GM13976 (cell line): ENCODE data around the gene USH2A.
"Not testable (repeated sequence)": the region's sequence is repeated elsewhere in the genome, so short reads cannot be mapped to it uniquely, and the experiment has no call there.

Experiments
- DNase-seq: peaks from one replicate; pipeline ENCODE4 v3.0.0; 2012; ENCODE audit warnings: low spot score
- in situ Hi-C: fragments of 300-500 bp; cut with MboI; formaldehyde crosslinking; loops from one replicate; pipeline ENCODE4 v1.12.0; 2022; ENCODE audit warnings: low sequenced_read_pairs, mixed read lengths, inconsistent platforms; ENCODE audit not compliant: unreplicated experiment
- TF ChIP-seq, protein P1 (sequence below): IDR thresholded peaks from 2 replicates; pipeline ENCODE4 v1.5.1; 2012; ENCODE audit warnings: borderline replicate concordance, mild to moderate bottlenecking; ENCODE audit not compliant: insufficient read depth; ENCODE audit errors: extremely low read depth, missing control alignments, control extremely low read depth

Gene USH2A

DNA sequence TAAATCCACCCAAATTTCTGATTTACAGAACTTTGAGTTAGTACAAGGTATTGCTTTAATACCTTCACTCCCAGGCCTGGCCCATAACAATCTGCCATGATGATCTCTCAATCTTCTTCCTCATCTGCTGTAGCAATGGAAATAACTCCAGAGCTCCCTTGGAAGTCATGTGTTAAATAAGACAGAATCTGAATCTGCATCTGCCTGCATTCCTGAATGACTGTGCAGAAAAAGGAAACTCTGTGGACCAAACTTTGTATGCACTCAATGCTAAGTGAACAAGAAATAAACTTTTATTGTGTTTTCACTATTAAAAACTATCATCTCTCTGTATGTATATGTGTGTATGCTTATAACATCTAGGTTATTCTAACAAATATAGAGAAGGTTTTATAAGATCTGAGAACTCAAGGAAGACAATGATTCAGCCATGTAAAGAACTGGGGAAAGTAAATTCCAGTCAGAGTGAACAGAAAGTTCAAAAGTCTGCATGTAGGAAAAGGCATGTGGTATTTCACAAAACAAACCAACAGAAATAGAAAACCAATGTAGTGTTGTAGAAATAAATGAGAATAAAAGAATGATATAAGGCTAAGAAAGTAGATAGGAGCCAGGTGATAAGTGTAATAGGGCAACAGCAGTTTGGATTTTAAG, 390.2 kb downstream of the USH2A start:
- no peak for DNase-seq
- in situ Hi-C loops: no loop called here
- TF ChIP-seq, protein P1, sequence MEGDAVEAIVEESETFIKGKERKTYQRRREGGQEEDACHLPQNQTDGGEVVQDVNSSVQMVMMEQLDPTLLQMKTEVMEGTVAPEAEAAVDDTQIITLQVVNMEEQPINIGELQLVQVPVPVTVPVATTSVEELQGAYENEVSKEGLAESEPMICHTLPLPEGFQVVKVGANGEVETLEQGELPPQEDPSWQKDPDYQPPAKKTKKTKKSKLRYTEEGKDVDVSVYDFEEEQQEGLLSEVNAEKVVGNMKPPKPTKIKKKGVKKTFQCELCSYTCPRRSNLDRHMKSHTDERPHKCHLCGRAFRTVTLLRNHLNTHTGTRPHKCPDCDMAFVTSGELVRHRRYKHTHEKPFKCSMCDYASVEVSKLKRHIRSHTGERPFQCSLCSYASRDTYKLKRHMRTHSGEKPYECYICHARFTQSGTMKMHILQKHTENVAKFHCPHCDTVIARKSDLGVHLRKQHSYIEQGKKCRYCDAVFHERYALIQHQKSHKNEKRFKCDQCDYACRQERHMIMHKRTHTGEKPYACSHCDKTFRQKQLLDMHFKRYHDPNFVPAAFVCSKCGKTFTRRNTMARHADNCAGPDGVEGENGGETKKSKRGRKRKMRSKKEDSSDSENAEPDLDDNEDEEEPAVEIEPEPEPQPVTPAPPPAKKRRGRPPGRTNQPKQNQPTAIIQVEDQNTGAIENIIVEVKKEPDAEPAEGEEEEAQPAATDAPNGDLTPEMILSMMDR: no peak

DNA sequence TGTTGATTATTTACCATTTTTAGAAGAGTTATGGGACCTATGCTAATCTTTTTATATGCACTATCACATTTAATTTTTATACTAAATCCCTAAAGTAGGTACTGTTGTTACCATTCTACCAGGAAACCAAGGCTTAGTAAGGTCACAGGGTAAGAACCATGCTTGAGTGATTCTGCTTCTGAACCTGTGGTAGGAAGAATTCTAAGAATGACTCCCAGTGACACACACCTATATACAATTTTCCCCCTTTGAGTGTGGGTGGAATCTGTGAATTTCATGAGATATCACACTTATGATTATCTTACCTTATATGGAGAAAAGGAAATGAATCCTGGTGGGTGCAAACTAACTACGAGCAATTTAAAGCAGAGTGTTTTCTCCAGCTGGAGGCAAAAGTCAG, 391.0 kb downstream of the USH2A start:
- in situ Hi-C loops: no loop called here
- TF ChIP-seq, protein P1: no peak
- no peak for DNase-seq

DNA sequence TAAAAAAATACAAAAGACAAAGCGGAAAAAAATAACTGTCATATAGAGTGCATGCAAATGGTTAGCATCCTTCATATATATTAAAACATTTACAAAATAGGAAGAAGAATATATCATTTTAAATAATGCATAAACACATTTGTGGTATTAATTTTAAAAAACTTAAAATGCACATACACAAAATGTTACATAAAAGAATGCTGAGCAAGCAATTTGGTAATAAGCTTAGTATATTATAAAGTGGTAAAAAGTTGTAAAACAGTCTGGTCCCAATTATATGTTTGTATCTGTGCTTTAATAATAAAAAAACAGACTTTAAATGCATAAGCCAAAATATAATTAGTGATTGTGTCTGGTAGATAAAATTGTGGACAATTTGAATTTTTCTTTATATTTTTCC, 394.6 kb downstream of the USH2A start:
- in situ Hi-C loops: no loop called here
- TF ChIP-seq, protein P1: no peak
- no peak for DNase-seq

DNA sequence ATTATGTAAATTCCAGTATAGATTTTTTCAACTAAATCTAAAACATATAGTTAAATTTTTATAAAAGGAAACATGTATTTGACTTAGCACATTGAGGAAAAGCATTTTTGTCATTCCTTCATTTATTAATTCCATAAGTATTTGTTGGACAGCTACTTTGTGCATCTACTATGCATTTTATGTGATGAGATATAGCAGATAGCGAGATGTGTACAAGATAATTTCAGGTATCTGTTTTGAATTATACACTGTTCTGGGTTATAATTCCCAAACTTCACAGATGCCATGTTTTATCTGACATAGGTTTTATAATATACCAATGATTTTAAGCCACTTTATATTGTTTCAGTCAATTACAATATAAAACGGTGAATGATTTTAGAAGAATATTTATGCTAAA, 398.7 kb downstream of the USH2A start:
- no peak for DNase-seq
- TF ChIP-seq, protein P1: no peak
- in situ Hi-C loops: no loop called here

DNA sequence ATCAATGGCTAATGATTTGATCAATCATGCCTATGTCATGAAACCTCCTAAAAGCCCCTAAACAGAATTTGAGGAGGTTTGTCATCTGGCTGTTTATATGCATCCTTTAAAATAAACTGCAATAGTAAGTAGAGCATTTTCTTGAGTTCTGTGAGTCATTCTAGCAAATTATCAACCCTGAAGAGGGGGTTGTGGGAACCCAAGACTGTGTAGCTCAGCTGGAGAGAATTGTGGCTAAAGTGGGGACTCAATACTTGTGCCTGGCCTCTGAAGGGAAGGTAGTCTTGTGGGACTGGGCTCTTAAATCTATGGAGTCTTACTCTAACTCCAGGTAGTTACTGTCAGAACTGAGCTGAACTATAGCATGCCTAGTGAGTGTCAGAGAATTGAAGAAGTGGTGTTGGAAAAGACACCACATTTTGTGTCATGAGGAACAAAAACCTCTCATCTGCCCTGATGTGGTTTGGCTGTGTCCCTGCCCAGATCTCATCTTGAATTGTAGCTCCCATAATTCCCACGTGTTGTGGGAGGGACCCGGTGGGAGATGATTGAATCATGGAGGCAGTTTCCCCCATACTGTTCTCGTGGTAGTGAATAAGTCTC, 402.4 kb downstream of the USH2A start:
- DNase-seq: no peak
- TF ChIP-seq, protein P1: no peak
- in situ Hi-C loops: no loop called here

DNA sequence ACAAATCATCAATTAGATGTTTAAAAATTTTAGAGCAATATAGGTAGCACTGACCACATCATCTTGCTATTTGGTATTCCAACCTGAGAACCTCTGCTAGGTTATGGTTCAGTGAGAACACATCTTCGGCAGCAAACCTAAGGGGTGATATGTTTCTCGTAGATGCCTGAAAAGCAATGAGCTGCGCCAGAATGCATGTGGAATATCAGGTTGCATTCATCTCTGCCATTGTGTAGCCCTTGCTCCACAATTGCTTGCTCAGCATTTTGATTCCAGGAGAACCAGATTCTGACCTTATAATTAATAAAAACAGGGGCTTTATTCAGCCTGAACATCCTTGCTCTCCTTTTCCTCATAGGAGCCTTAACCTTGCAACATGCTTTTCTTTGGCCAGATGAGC, 408.1 kb downstream of the USH2A start:
- DNase-seq: no peak
- TF ChIP-seq, protein P1: no peak
- in situ Hi-C loops: no loop called here

DNA sequence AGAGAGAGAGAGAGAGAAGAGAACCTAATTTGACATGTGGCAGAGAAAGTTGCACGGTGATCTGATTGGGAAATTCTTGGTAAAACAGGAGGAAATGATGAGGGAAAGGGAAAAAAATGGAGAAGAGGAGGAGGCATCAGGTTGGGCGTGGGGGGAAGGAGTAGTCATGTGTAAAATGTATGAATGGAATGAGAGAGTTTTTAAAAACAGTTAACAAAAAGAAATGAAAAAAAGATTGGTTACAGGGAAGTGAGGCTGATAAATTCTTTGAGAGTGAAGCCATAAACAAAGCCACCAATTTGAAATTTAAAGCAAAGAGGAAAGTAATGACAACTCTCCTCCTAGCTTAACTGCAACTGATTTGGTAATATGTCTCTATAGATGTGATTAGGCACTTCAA, 409.2 kb downstream of the USH2A start:
- DNase-seq: no peak
- in situ Hi-C loops: no loop called here
- TF ChIP-seq, protein P1: no peak

DNA sequence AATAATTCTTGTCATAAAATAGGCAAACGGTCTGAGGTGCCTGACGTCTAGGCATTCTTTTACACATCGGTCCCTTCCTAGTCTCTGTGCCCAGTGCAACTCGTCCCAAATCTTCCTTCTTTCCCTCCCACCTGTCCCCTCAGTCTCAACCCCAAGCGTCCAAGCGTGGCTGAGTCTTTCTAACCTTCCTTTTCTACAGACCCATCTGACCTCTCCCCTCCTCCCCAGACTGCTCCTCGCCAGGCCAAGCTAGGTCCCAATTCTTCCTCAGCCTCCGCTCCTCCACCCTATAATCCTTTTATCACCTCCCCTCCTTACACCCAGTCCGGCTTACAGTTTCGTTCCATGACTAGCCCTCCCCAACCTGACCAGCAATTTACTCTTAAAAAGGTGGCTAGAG, 413.8 kb downstream of the USH2A start:
- in situ Hi-C loops, DNase-seq: not testable (repeated sequence)
